Measurements from ENCODE around the gene PKP3.
"Not testable (repeated sequence)": the region's sequence is repeated elsewhere in the genome, so short reads cannot be mapped to it uniquely, and the experiment has no call there.

PKP3 gene

DNA sequence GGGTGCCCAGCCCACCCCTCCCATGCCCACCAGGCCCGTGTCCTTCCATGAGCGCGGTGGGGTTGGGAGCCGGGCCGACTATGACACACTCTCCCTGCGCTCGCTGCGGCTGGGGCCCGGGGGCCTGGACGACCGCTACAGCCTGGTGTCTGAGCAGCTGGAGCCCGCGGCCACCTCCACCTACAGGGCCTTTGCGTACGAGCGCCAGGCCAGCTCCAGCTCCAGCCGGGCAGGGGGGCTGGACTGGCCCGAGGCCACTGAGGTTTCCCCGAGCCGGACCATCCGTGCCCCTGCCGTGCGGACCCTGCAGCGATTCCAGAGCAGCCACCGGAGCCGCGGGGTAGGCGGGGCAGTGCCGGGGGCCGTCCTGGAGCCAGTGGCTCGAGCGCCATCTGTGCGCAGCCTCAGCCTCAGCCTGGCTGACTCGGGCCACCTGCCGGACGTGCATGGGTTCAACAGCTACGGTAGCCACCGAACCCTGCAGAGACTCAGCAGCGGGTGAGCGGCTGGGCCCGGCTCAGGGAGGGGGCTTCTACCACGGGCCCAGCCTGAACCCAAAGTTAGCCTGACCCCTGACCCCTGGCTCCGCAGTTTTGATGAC is 3.0 kb downstream of the PKP3 start:
- DNase-seq, result no peak

DNA sequence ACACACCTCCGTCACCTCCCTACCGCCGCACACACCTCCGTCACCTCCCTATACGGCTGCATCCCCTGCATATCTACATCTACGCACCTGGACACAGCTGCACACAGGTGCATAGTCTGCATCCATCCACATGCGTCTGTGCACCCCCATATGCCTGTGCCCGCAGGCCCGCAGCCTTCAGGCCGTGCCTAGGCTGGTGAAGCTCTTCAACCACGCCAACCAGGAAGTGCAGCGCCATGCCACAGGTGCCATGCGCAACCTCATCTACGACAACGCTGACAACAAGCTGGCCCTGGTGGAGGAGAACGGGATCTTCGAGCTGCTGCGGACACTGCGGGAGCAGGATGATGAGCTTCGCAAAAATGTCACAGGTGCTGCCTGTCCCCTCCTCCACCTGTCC is 4.8 kb downstream of the PKP3 start:
- no peak for DNase-seq

GRCh38 chr11:399731-400211 is 5.8 kb downstream of the PKP3 start:
- no peak for DNase-seq

DNA sequence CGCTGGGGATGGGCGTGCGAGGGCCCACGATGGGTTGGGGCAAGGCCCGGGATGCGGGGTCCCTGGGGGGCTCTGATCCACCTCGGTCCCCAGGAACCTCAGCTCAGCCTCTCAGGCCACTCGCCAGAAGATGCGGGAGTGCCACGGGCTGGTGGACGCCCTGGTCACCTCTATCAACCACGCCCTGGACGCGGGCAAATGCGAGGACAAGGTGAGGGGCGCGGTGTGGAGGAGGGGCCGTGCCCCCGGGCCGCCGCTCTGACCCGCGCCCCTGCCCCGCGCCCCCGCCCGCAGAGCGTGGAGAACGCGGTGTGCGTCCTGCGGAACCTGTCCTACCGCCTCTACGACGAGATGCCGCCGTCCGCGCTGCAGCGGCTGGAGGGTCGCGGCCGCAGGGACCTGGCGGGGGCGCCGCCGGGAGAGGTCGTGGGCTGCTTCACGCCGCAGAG is 6.3 kb downstream of the PKP3 start:
- no peak for DNase-seq

DNA sequence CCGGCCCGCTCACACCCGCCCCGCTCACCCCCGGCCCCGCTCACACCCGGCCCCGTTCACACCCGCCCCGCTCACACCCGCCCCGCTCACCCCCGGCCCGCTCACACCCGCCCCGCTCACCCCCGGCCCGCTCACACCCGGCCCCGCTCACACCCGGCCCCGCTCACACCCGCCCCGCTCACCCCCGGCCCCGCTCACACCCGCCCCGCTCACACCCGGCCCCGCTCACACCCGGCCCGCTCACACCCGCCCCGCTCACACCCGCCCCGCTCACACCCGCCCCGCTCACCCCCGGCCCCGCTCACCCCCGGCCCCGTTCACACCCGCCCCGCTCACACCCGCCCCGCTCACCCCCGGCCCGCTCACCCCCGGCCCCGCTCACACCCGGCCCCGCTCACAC is 7.2 kb downstream of the PKP3 start:
- not testable (repeated sequence) for DNase-seq

DNA sequence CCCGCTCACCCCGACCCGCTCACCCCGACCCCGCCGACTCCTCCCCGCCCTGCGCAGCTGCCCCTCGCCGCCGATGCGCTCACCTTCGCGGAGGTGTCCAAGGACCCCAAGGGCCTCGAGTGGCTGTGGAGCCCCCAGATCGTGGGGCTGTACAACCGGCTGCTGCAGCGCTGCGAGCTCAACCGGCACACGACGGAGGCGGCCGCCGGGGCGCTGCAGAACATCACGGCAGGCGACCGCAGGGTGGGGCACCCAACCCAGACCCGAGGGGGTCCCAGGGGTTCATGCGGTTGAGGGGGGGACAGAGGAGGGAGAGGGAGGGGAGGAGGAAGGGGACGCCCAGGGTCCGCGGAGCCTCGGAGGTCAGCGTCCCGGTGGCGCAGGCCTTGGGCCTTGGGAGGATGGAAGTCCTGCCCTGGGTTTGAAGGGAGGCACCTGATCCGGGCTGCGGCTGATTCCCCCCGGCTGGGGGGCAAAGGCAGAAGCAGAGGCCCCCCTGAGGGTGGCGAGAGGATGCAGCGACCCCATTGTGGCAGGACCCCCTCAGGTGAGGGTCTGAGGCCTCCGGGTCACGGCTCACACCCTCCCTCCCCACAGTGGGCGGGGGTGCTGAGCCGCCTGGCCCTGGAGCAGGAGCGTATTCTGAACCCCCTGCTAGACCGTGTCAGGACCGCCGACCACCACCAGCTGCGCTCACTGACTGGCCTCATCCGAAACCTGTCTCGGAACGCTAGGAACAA is 9.2 kb downstream of the PKP3 start:
- no peak for DNase-seq

- DNase-seq, result no peak
Measured at GRCh38 chr11:403761-404431, 9.9 kb downstream of the PKP3 start.

DNA sequence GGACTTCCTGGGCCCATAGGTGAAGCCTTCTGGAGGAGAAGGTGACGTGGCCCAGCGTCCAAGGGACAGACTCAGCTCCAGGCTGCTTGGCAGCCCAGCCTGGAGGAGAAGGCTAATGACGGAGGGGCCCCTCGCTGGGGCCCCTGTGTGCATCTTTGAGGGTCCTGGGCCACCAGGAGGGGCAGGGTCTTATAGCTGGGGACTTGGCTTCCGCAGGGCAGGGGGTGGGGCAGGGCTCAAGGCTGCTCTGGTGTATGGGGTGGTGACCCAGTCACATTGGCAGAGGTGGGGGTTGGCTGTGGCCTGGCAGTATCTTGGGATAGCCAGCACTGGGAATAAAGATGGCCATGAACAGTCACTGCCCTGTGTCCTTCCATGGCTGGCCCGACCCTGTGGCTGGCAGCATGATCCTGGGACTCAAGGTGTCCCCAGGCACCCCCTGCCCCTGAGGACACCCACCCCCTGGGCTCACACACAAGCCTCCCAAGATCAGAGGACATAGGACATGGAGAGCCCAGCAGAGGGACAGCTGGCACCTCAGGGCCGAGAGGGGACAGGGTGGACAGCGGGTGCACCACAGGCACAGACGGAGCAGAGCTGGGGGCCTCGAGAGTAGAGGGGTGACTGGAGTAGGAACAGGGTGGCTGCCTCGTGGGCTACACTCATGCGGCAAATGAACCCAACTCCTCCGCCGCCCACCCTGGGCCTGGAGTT is 10.7 kb downstream of the PKP3 start:
- DNase-seq, result no peak

DNA sequence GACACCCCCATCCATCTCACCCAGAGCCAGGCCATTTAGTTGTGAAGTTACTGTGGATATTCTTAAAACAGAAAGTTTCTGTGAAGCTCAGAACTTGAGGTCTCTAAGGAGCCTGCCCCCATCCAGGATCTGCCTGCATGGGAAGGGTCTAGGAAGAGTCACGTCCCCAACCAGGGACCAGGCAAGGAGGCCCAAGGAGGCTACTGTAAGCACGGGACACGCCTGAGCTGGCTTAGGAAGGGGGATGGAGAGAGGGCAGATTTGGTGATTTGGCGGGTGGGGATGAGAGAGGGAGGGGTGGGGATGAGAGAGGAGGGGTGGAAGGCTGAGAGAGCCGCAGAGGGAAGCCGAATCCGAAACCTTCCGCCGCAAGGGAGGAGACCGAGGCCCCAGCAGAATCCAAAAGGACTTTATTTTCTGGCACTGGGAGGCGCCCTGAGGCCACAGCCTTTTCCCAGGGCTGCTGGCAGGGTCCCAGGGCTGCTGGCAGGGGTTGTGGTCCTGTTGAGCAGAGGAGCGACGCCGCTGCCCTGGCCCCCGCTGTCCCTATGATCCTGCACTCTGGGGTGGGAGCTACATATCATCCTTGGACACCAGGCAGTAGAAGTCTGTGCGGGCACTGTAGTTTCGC is 11.4 kb downstream of the PKP3 start:
- no peak for DNase-seq

DNA sequence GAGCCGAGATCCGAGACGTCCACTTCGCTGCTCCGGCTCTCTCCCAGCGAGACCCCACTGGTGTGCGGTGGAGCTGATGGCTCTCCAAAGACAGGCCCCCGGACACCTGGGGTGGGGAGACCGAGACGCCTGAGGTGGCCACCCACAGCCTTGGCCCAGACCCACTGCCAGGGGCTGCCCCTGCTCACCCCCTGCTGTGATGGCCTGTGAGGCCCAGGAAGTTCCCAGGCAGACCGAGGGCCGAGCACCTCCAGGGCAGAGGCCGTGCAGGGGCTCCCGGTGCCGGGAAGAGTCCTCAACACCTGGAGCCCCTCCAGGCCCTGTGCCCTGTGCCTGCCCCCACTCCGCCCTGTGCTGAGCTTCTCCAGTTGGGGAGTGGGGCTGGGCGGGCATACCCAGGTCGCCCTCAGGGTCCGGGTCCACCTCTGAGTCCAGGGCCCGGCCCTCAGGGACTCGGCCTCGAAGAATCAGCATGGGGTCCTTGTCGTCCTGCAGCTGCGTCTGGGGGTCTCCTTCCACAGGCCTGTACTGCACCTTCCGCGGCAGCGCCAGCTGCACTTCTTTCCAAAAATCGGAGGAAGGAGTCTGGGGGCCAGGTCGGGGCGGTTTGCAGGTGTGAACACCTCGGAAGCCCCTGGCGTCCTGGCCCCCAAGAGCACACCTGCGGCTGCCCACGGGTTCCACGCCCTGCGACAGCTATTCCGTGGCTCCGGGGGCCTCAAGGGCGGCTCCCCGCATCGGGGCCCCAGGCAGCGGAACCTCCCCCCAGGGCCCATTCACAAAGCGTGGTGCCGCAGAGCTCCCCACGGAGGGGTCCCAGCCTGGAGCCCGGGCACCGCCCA is 12.2 kb downstream of the PKP3 start:
- DNase-seq, result no peak

DNA sequence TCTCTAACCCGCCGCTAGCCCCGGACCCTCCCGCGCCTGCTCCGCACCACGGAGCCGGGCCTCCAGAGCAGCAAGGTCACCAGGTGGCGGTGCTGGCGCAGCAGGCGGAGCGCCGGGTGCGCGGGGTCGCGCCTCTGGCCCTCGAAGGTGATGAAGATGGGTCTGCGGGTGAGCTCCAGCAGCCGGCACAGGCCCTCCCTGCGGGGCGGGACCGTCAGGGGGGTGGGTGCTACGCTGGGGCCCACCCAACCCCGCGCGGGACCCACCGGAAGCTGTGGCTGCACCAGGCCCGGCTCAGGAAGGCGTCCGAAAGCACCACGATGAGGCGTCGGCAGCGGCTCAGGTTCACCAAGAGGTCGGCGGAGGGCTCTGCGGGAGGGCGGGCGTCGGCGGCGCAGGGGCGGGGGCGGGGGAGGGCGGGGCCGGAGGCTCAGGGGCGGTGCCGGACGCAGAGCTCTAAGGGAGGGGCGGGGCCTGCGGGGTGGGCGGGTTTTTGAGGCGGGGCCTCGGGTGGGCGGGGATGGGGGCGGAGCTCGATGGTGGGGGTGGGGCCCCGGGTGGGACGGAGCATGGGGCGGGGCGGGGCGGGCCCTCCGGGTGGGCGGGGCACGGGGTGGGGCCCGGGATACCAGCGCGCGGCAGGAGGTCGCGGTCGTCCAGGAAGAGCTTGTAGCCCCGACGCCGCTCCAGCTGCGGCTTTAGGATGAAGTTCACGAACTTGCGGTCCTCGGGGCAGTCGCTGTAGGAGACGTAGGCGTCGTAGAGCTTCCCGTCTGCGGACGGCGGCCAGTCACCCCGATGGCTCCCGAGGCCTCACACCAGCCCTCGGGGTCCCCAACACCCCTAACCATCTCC is 13.0 kb downstream of the PKP3 start:
- DNase-seq, result peak; percentile 59

GRCh38 chr11:407651-408123 is 13.7 kb downstream of the PKP3 start:
- no peak for DNase-seq

DNA sequence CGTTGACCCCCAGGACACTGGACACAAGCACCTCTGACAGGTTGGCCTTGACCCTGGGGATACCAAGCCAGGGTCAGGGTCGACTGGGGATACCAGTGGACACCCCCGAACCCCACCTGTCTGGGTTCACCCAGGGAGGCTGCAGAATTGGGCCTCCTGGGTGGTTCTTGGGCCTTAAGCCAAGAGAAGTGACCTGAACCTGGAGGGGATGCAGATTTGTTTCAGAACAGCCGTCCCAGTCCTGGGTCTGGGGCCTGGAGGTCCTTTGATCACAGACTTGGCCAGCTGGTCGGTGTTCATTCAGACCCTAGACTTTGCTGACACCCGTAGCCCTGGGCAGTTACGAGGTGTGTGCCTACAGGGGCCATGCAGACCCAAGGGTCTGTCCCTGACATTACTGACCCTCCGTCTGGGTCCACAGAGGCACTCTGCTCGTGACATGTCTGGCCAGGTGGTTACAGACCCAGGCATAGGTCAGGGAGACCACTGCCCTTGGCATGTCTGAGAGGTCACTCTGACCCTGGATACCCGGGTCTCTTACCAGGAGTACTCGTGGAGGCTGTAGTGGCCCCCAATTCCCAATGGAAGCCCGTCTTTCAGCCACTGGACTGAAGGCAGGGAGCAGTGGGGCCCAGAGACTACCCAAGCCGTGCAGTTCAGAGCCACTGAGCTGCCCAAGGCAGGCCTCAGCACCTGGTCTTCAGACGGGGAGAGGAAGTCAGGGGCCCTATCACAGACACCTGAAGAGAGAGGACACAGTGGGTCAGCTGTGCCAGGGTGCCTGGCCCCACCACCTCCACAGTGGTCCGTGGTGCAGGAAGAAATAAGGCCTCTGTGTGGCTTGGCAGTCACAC is 14.4 kb downstream of the PKP3 start:
- no peak for DNase-seq

GRCh38 chr11:409008-409599 is 15.1 kb downstream of the PKP3 start:
- no peak for DNase-seq

DNA sequence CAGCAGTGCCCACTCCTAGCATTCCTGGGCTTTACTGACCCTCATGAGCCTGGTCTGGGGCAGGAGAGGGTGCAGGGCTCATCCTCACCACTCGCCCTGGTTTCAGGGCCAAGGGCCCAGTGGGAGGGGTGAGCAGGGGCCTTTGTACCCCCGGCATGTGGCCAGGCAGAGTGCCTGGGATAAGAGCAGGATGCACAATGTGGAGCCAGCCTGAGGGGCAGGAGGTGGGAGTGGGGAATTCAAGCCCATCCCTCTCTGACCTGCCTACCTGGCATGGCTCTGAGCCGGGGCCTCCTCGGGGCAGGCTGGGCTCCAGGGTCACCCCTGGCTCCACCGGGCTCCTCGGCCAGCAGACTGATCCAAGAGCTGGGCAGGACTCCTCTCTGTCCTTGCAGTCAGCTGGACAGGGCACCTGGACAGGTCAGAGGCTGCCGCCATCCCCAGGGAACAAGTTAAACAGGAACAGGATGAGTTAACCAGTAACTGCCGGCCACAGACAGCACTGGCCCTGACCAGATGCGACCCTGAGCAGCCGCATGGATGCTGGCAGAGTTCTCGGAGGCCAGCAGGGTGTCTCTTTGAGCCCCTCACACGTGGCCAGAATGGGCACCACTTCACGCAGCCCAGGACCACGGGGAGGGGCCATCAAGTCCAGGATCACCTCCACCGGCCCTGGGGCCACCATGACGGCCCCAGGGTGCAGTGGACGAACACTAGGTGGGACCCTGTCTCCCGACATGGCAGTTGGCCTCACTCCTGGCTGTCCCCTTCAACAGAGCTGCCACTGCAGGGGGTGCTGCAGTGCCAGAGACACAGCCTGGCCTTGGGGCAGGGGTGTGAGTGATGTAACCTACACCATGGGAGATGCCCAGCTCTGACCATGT is 15.8 kb downstream of the PKP3 start:
- no peak for DNase-seq

GRCh38 chr11:410711-411110 is 16.7 kb downstream of the PKP3 start:
- not testable (repeated sequence) for DNase-seq

DNA sequence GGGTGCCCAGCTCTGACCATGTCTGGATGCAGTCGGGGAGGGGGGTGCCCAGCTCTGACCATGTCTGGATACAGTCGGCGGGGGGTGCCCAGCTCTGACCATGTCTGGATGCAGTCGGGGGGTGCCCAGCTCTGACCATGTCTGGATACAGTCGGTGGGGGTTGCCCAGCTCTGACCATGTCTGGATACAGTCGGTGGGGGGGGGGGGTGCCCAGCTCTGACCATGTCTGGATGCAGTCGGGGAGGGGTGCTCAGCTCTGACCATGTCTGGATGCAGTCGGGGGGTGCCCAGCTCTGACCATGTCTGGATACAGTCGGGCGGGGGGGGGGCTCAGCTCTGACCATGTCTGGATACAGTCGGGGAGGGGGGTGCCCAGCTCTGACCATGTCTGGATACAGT is 17.5 kb downstream of the PKP3 start:
- DNase-seq, result not testable (repeated sequence)

DNA sequence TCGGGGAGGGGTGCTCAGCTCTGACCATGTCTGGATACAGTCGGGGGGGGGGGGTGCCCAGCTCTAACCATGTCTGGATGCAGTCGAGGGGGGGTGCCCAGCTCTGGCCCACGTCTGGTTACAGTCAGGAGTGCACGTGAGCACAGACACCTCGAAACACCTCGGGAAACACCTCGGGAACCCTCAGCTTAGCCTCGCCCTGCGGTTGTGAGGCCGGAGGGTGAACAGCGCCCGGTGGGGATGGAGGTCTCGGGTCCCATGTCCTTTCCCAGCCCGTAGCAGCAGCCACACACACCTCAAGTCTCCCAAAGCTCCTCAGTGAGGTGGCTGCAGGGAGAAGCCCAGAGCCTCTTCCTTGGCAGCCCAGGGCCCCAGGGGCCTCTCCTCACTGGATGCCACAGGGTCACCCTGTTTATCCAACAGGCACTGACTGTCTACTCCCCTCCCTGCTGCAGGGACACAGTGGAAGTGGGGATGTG is 18.7 kb downstream of the PKP3 start:
- DNase-seq, result no peak

All from NCI-H1048 (cell line).